HEK293 (cell line): ENCODE measurements around the gene SLC25A42.

Source experiments
- CTCF ChIP-seq: fragments of 450-650 bp; formaldehyde crosslinking; IDR thresholded peaks from 2 replicates; pipeline ENCODE4 v1.5.1; 2016; ENCODE audit warnings: missing biosample characterization, missing genetic modification characterization
- GLIS1 ChIP-seq: fragments of 450-650 bp; formaldehyde crosslinking; IDR thresholded peaks from 2 replicates; pipeline ENCODE4 v1.5.1; 2016; ENCODE audit warnings: missing biosample characterization, missing genetic modification characterization
- PATZ1 ChIP-seq: fragments of 450-650 bp; formaldehyde crosslinking; IDR thresholded peaks from 2 replicates; pipeline ENCODE4 v1.5.1; 2016; ENCODE audit warnings: missing biosample characterization, missing genetic modification characterization
- TSHZ1 ChIP-seq: fragments of 450-650 bp; formaldehyde crosslinking; IDR thresholded peaks from 2 replicates; pipeline ENCODE4 v1.5.1; 2016; ENCODE audit warnings: missing biosample characterization, missing genetic modification characterization, borderline replicate concordance
- ZEB2 ChIP-seq: fragments of 450-650 bp; formaldehyde crosslinking; IDR thresholded peaks from 2 replicates; pipeline ENCODE4 v1.5.1; 2016; ENCODE audit warnings: missing biosample characterization, missing genetic modification characterization
- ZFHX2 ChIP-seq: fragments of 450-650 bp; formaldehyde crosslinking; conservative IDR thresholded peaks from 2 replicates; pipeline ENCODE4 v1.5.1; 2016; ENCODE audit warnings: missing biosample characterization, missing genetic modification characterization
- ZNF175 ChIP-seq: fragments of 450-650 bp; formaldehyde crosslinking; IDR thresholded peaks from 2 replicates; pipeline ENCODE4 v1.5.1; 2016; ENCODE audit warnings: missing biosample characterization, missing genetic modification characterization
- ZNF335 ChIP-seq: fragments of 450-650 bp; formaldehyde crosslinking; conservative IDR thresholded peaks from 2 replicates; pipeline ENCODE4 v1.5.1; 2016; ENCODE audit warnings: missing biosample characterization, missing genetic modification characterization
- ZNF449 ChIP-seq: fragments of 450-650 bp; formaldehyde crosslinking; IDR thresholded peaks from 2 replicates; pipeline ENCODE4 v1.5.1; 2017; ENCODE audit warnings: missing biosample characterization, mild to moderate bottlenecking, missing genetic modification characterization, moderate library complexity
- ZNF488 ChIP-seq: fragments of 450-650 bp; formaldehyde crosslinking; IDR thresholded peaks from 2 replicates; pipeline ENCODE4 v1.5.1; 2016; ENCODE audit warnings: missing biosample characterization, missing genetic modification characterization
- ZNF654 ChIP-seq: fragments of 450-650 bp; formaldehyde crosslinking; IDR thresholded peaks from 2 replicates; pipeline ENCODE4 v1.5.1; 2016; ENCODE audit warnings: low read depth, missing biosample characterization, missing genetic modification characterization
- ZNF670 ChIP-seq: fragments of 450-650 bp; formaldehyde crosslinking; IDR thresholded peaks from 2 replicates; pipeline ENCODE4 v1.5.1; 2016; ENCODE audit warnings: missing biosample characterization, missing genetic modification characterization, low read depth
- ZNF792 ChIP-seq: fragments of 450-650 bp; formaldehyde crosslinking; IDR thresholded peaks from 2 replicates; pipeline ENCODE4 v1.5.1; 2016; ENCODE audit warnings: missing biosample characterization, missing genetic modification characterization
- ZSCAN5A ChIP-seq: fragments of 450-650 bp; formaldehyde crosslinking; IDR thresholded peaks from 2 replicates; pipeline ENCODE4 v1.5.1; 2016; ENCODE audit warnings: missing biosample characterization, missing genetic modification characterization

Gene SLC25A42

GRCh38 chr19:19145684-19146608 lies 82.2 kb downstream of the SLC25A42 start (continued):
- TF ChIP-seq PATZ1 (tag by site-specific recombination) (peak; percentile 69), ZNF654 (peak; percentile 49), ZSCAN5A (tag by site-specific recombination) (no peak), ZNF670 (tag by site-specific recombination) (no peak), GLIS1 (tag by site-specific recombination) (peak; percentile 13; the same call in 1 of the 2 replicates), ZNF449 (tag by site-specific recombination) (no peak), ZNF488 (tag by site-specific recombination) (no peak), ZFHX2 (tag by site-specific recombination) (peak; percentile 33; the same call in 1 of the 2 replicates), ZNF792 (tag by site-specific recombination) (no peak), ZEB2 (tag by site-specific recombination) (no peak), CTCF (tag by site-specific recombination) (peak; percentile 81), TSHZ1 (tag by site-specific recombination) (no peak), ZNF335 (tag by site-specific recombination) (peak; percentile 54), ZNF175 (tag by site-specific recombination) (no peak)
- TF ChIP-seq, all 188 proteins: peak for 7
